NT2/D1 (cell line): Measurements from ENCODE around the gene KRT6B.

Source experiments
- SUZ12 ChIP-seq: IDR thresholded peaks from 2 replicates; pipeline ENCODE4 v1.6.1; 2011; ENCODE audit not compliant: insufficient read length, insufficient read depth; ENCODE audit errors: extremely low read depth
- YY1 ChIP-seq: IDR thresholded peaks from 2 replicates; pipeline ENCODE4 v1.6.1; 2011; ENCODE audit not compliant: insufficient read length, insufficient read depth
- ZNF274 ChIP-seq: IDR thresholded peaks from 2 replicates; pipeline ENCODE4 v1.6.1; 2011; ENCODE audit warnings: mild to moderate bottlenecking, low read depth, low read length

GRCh38 chr12:52434760-52435530, 17.0 kb downstream of the KRT6B start:
- no peak for TF ChIP-seq SUZ12
- TF ChIP-seq YY1, result no peak
- no peak for TF ChIP-seq ZNF274
